HS-5 (cell line): Measurements from ENCODE around the gene LILRA5.
"Not testable (repeated sequence)": the region's sequence is repeated elsewhere in the genome, so short reads cannot be mapped to it uniquely, and the experiment has no call there.

ENCODE experiments used
- DNase-seq: peaks from one replicate; pipeline ENCODE4 v3.0.0-alpha.2; 2012; ENCODE audit warnings: low read depth

LILRA5 gene

GRCh38 chr19:54333586-54334298 is 20.8 kb upstream of the LILRA5 start:
- DNase-seq, result no peak

- DNase-seq, result no peak
Measured at GRCh38 chr19:54332149-54332548, 19.2 kb upstream of the LILRA5 start.

GRCh38 chr19:54331626-54332025 is 18.7 kb upstream of the LILRA5 start:
- DNase-seq, result no peak

GRCh38 chr19:54329476-54330165 is 16.7 kb upstream of the LILRA5 start:
- no peak for DNase-seq

- DNase-seq, result not testable (repeated sequence)
Measured at GRCh38 chr19:54328781-54329180, 15.8 kb upstream of the LILRA5 start.

- no peak for DNase-seq
Measured at GRCh38 chr19:54325631-54326030, 12.7 kb upstream of the LILRA5 start.

- DNase-seq, result peak; percentile 11
Measured at GRCh38 chr19:54325194-54325621, 12.2 kb upstream of the LILRA5 start.

- DNase-seq, result no peak
Measured at GRCh38 chr19:54324071-54324470, 11.1 kb upstream of the LILRA5 start.

GRCh38 chr19:54322934-54323333 is 10.0 kb upstream of the LILRA5 start:
- DNase-seq, result not testable (repeated sequence)

GRCh38 chr19:54322295-54322694 is 9.3 kb upstream of the LILRA5 start:
- DNase-seq, result not testable (repeated sequence)

- no peak for DNase-seq
Measured at GRCh38 chr19:54319892-54320670, 7.1 kb upstream of the LILRA5 start.

- no peak for DNase-seq
Measured at GRCh38 chr19:54319049-54319448, 6.1 kb upstream of the LILRA5 start.

- DNase-seq, result no peak
Measured at GRCh38 chr19:54317965-54318240, 4.9 kb upstream of the LILRA5 start.

- DNase-seq, result no peak
Measured at GRCh38 chr19:54317108-54317964, 4.4 kb upstream of the LILRA5 start.

GRCh38 chr19:54316746-54317107 is 3.8 kb upstream of the LILRA5 start:
- DNase-seq, result no peak

GRCh38 chr19:54315956-54316355 is 3.0 kb upstream of the LILRA5 start:
- no peak for DNase-seq

- no peak for DNase-seq
Measured at GRCh38 chr19:54312011-54312410, 955 bp downstream of the LILRA5 start.

GRCh38 chr19:54311486-54311885 is 1.5 kb downstream of the LILRA5 start:
- DNase-seq, result no peak

GRCh38 chr19:54310543-54310942 is 2.4 kb downstream of the LILRA5 start:
- no peak for DNase-seq

- DNase-seq, result no peak
Measured at GRCh38 chr19:54309811-54310210, 3.2 kb downstream of the LILRA5 start.

GRCh38 chr19:54307389-54308020 is 5.5 kb downstream of the LILRA5 start:
- DNase-seq, result no peak

- no peak for DNase-seq
Measured at GRCh38 chr19:54305141-54305540, 7.8 kb downstream of the LILRA5 start.
